HepG2 (cell line): ENCODE data around the gene SERPINB1. TPM values are rescaled to one million over a fixed set of nuclear protein-coding genes. Genes with fewer than 3 reads are reported as not detected.
A peak's percentile ranks its signal among the peaks of the same experiment; 100 is the strongest.

Experiments used
- ADNP ChIP-seq: sonication (generic); formaldehyde crosslinking; IDR thresholded peaks from 2 replicates; pipeline ENCODE4 v1.4.0; 2020; ENCODE audit warnings: missing genetic modification reagents
- FOXA3 ChIP-seq: IDR thresholded peaks from 2 replicates; pipeline ENCODE4 v1.6.1; 2016; ENCODE audit warnings: missing genetic modification reagents, missing compliant biosample characterization
- HMG20B ChIP-seq: conservative IDR thresholded peaks from 2 replicates; pipeline ENCODE4 v1.6.1; 2016; ENCODE audit warnings: missing genetic modification reagents, missing compliant biosample characterization
- KDM5B ChIP-seq: sonication (generic); formaldehyde crosslinking; IDR thresholded peaks from 2 replicates; pipeline ENCODE4 v1.4.0; 2020; ENCODE audit warnings: missing genetic modification reagents, mild to moderate bottlenecking, borderline replicate concordance
- STAG1 ChIP-seq: sonication (generic); formaldehyde crosslinking; IDR thresholded peaks from 2 replicates; pipeline ENCODE4 v1.4.0; 2020; ENCODE audit warnings: missing genetic modification reagents
- YEATS2 ChIP-seq: sonication (generic); formaldehyde crosslinking; IDR thresholded peaks from 2 replicates; pipeline ENCODE4 v1.4.0; 2020; ENCODE audit warnings: missing genetic modification reagents, borderline replicate concordance
- ZFAT ChIP-seq: sonication (generic); formaldehyde crosslinking; conservative IDR thresholded peaks from 2 replicates; pipeline ENCODE4 v1.8.1; 2023; ENCODE audit warnings: missing genetic modification reagents, inconsistent platforms
- ZNF30 ChIP-seq: sonication (generic); formaldehyde crosslinking; IDR thresholded peaks from 2 replicates; pipeline ENCODE4 v1.5.0; 2020; ENCODE audit warnings: mild to moderate bottlenecking, missing genetic modification reagents
- ZNF550 ChIP-seq: sonication (generic); formaldehyde crosslinking; IDR thresholded peaks from 2 replicates; pipeline ENCODE4 v1.4.0; 2020; ENCODE audit warnings: mild to moderate bottlenecking, missing genetic modification reagents, borderline replicate concordance
- polyA plus RNA-seq, 8 experiments: library from polyadenylated mRNA; depleted of rRNA in 3 of 8; stranded (reverse) in 7 of 8; unstranded in 1 of 8; fragments of >200 nt; fragmentation: Illumina TruSeq in 4 of 8; extraction: Trizol in 4 of 8; gene quantifications; 2 replicates each; pipeline versions ENCODE4 v1.2.1 to v1.2.3, GENCODE V29; 2011 to 2016; ENCODE audit warnings: low read depth in 4 of 8, missing spikeins in 1 of 8, mixed read lengths in 1 of 8; ENCODE audit not compliant: insufficient read depth in 1 of 8
- total RNA-seq, 5 experiments: library from RNA; depleted of rRNA; stranded (reverse); fragments of >200 nt; fragmentation: Illumina TruSeq; extraction: Trizol; gene quantifications; 2 replicates each; pipeline ENCODE4 v1.2.3, GENCODE V29; 2016; ENCODE audit warnings: low read depth in 1 of 5
- TF ChIP-seq, protein P1 (sequence below): sonication (generic); formaldehyde crosslinking; IDR thresholded peaks from 2 replicates; pipeline ENCODE4 v1.4.0; 2020; ENCODE audit warnings: missing genetic modification reagents, borderline replicate concordance
- TF ChIP-seq, protein P2 (sequence below): sonication (generic); formaldehyde crosslinking; IDR thresholded peaks from 2 replicates; pipeline ENCODE4 v1.5.0; 2020; ENCODE audit warnings: missing genetic modification reagents, mild to moderate bottlenecking, borderline replicate concordance
- TF ChIP-seq, protein P3 (sequence below): sonication (generic); formaldehyde crosslinking; IDR thresholded peaks from 2 replicates; pipeline ENCODE4 v1.9.0; 2021; ENCODE audit warnings: mild to moderate bottlenecking, missing genetic modification reagents
- TF ChIP-seq, protein P4 (sequence below): sonication (generic); formaldehyde crosslinking; conservative IDR thresholded peaks from 2 replicates; pipeline ENCODE4 v1.8.0; 2022; ENCODE audit warnings: missing genetic modification reagents
- TF ChIP-seq, protein P5 (sequence below): sonication (generic); formaldehyde crosslinking; IDR thresholded peaks from 2 replicates; pipeline ENCODE4 v1.4.0; 2020; ENCODE audit warnings: missing genetic modification reagents, low read depth, mild to moderate bottlenecking, borderline replicate concordance
- TF ChIP-seq, protein P6 (sequence below): sonication (generic); formaldehyde crosslinking; IDR thresholded peaks from 2 replicates; pipeline ENCODE4 v1.5.1; 2020; ENCODE audit warnings: mild to moderate bottlenecking, missing genetic modification reagents, moderate library complexity

Gene SERPINB1
- total and polyA plus RNA-seq, 2 of the 13 experiments (the other 11 are each of a cell fraction or from before 2014, with no cell fraction given) = 41.4 to 60.5 TPM

DNA sequence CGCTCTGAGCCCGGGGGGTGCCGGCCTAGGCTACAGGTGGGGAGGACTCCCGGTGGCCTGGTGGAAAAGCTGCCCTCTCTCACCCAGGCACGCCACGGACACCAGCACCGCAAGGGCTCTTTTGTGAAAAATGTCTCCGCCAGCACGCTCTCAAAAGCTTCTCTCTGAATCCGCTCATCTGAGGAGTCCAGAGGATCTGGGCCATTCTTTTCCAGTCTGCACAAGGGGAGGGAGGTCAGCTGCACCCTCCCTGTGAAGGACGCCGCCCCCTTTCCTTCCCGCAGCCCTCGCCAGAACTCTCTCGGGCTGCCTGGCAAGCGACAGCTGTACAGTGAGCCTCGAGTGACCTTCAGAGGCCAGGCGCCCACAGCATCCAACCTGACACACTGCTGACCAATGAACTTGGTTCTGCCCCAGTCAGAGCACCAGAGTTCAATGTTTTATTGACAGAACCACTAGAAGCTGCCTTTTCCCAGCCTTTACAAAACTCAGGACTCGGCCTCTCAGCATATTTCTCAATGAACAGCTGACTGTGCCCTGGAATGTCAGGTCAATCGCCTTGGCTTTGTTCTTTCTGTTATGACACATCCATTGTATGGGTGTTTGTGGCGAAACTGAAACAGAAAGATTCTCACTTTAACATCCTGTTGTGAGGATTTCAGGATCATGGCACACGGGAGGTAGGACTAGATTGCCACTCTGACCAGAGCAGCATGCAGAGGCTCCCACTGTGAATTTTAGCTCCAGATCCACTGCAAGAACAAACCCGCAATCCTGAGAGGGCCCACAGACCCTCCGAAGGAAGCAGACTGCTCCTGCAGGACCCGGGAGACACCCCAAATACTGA is 34.8 kb upstream of the SERPINB1 start (continued):
- TF ChIP-seq KDM5B (CRISPR knock-in tag) (peak; percentile 83; the same call in 1 of the 2 replicates), YEATS2 (CRISPR knock-in tag) (peak; percentile 86; the same call in 1 of the 2 replicates), ADNP (CRISPR knock-in tag) (no peak), ZNF550 (CRISPR knock-in tag) (no peak), STAG1 (CRISPR knock-in tag) (peak; percentile 44), FOXA3 (CRISPR knock-in tag) (peak; percentile 98), HMG20B (CRISPR knock-in tag) (peak; percentile 95), ZFAT (CRISPR knock-in tag) (no peak), ZNF30 (CRISPR knock-in tag) (no peak)
- TF ChIP-seq, protein P1, sequence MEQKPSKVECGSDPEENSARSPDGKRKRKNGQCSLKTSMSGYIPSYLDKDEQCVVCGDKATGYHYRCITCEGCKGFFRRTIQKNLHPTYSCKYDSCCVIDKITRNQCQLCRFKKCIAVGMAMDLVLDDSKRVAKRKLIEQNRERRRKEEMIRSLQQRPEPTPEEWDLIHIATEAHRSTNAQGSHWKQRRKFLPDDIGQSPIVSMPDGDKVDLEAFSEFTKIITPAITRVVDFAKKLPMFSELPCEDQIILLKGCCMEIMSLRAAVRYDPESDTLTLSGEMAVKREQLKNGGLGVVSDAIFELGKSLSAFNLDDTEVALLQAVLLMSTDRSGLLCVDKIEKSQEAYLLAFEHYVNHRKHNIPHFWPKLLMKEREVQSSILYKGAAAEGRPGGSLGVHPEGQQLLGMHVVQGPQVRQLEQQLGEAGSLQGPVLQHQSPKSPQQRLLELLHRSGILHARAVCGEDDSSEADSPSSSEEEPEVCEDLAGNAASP (CRISPR knock-in tag) = peak; percentile 99
- TF ChIP-seq, protein P2, sequence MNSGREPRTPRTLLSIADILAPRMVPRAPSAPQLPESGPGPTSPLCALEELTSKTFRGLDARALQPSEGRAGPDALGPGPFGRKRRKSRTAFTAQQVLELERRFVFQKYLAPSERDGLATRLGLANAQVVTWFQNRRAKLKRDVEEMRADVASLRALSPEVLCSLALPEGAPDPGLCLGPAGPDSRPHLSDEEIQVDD (CRISPR knock-in tag) = no peak
- TF ChIP-seq, protein P3, sequence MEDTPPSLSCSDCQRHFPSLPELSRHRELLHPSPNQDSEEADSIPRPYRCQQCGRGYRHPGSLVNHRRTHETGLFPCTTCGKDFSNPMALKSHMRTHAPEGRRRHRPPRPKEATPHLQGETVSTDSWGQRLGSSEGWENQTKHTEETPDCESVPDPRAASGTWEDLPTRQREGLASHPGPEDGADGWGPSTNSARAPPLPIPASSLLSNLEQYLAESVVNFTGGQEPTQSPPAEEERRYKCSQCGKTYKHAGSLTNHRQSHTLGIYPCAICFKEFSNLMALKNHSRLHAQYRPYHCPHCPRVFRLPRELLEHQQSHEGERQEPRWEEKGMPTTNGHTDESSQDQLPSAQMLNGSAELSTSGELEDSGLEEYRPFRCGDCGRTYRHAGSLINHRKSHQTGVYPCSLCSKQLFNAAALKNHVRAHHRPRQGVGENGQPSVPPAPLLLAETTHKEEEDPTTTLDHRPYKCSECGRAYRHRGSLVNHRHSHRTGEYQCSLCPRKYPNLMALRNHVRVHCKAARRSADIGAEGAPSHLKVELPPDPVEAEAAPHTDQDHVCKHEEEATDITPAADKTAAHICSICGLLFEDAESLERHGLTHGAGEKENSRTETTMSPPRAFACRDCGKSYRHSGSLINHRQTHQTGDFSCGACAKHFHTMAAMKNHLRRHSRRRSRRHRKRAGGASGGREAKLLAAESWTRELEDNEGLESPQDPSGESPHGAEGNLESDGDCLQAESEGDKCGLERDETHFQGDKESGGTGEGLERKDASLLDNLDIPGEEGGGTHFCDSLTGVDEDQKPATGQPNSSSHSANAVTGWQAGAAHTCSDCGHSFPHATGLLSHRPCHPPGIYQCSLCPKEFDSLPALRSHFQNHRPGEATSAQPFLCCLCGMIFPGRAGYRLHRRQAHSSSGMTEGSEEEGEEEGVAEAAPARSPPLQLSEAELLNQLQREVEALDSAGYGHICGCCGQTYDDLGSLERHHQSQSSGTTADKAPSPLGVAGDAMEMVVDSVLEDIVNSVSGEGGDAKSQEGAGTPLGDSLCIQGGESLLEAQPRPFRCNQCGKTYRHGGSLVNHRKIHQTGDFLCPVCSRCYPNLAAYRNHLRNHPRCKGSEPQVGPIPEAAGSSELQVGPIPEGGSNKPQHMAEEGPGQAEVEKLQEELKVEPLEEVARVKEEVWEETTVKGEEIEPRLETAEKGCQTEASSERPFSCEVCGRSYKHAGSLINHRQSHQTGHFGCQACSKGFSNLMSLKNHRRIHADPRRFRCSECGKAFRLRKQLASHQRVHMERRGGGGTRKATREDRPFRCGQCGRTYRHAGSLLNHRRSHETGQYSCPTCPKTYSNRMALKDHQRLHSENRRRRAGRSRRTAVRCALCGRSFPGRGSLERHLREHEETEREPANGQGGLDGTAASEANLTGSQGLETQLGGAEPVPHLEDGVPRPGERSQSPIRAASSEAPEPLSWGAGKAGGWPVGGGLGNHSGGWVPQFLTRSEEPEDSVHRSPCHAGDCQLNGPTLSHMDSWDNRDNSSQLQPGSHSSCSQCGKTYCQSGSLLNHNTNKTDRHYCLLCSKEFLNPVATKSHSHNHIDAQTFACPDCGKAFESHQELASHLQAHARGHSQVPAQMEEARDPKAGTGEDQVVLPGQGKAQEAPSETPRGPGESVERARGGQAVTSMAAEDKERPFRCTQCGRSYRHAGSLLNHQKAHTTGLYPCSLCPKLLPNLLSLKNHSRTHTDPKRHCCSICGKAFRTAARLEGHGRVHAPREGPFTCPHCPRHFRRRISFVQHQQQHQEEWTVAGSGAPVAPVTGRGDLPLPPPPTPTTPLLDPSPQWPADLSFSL (CRISPR knock-in tag) = no peak
- TF ChIP-seq, protein P4, sequence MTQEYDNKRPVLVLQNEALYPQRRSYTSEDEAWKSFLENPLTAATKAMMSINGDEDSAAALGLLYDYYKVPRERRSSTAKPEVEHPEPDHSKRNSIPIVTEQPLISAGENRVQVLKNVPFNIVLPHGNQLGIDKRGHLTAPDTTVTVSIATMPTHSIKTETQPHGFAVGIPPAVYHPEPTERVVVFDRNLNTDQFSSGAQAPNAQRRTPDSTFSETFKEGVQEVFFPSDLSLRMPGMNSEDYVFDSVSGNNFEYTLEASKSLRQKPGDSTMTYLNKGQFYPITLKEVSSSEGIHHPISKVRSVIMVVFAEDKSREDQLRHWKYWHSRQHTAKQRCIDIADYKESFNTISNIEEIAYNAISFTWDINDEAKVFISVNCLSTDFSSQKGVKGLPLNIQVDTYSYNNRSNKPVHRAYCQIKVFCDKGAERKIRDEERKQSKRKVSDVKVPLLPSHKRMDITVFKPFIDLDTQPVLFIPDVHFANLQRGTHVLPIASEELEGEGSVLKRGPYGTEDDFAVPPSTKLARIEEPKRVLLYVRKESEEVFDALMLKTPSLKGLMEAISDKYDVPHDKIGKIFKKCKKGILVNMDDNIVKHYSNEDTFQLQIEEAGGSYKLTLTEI (CRISPR knock-in tag) = no peak
- TF ChIP-seq, protein P5, sequence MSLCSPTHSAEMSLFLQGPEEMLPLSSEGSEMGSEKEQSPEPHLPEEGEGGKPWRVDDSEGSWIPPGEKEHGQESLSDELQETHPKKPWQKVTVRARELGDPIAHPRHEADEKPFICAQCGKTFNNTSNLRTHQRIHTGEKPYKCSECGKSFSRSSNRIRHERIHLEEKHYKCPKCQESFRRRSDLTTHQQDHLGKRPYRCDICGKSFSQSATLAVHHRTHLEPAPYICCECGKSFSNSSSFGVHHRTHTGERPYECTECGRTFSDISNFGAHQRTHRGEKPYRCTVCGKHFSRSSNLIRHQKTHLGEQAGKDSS (CRISPR knock-in tag) = peak; percentile 95
- TF ChIP-seq, protein P6, sequence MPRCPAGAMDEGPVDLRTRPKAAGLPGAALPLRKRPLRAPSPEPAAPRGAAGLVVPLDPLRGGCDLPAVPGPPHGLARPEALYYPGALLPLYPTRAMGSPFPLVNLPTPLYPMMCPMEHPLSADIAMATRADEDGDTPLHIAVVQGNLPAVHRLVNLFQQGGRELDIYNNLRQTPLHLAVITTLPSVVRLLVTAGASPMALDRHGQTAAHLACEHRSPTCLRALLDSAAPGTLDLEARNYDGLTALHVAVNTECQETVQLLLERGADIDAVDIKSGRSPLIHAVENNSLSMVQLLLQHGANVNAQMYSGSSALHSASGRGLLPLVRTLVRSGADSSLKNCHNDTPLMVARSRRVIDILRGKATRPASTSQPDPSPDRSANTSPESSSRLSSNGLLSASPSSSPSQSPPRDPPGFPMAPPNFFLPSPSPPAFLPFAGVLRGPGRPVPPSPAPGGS = peak; percentile 95
